Hindlimb muscle (tissue), 1 donor: ENCODE data around the gene PGP. TPM values are rescaled to one million over a fixed set of nuclear protein-coding genes. Genes with fewer than 3 reads are reported as not detected.

ENCODE experiments used
- polyA plus RNA-seq: library from polyadenylated mRNA; unstranded; fragments of 120-200 nt; gene quantifications from one replicate; pipeline ENCODE4 v1.2.1, GENCODE V29; 2013; ENCODE audit not compliant: insufficient read length

The PGP gene
- polyA plus RNA-seq, 1 donor, result 15.7 TPM

Other genes with a start within 250 kb of the PGP start
- gene RNF151, start 248.0 kb downstream of the PGP start, polyA plus RNA-seq, result not detected
- gene TBL3, start 242.8 kb downstream of the PGP start, polyA plus RNA-seq, result 34.3 TPM
- gene NOXO1, start 233.4 kb downstream of the PGP start, polyA plus RNA-seq, result 1.3 TPM
- 20.2 TPM for gene GFER, start 230.6 kb downstream of the PGP start, polyA plus RNA-seq
- gene SYNGR3, start 224.9 kb downstream of the PGP start, polyA plus RNA-seq, result 2.1 TPM
- 32.1 TPM for gene ZNF598, start 205.0 kb downstream of the PGP start, polyA plus RNA-seq
- gene NPW, start 195.1 kb downstream of the PGP start, polyA plus RNA-seq, result 0.72 TPM
- gene NHERF2, start 187.9 kb downstream of the PGP start, polyA plus RNA-seq, result 47.8 TPM
- gene NTHL1, start 167.0 kb downstream of the PGP start, polyA plus RNA-seq, result 13.5 TPM
- gene TSC2, start 166.9 kb downstream of the PGP start, polyA plus RNA-seq, result 92.4 TPM
- 181 TPM for gene PKD1, start 78.9 kb downstream of the PGP start, polyA plus RNA-seq
- gene RAB26, start 66.2 kb downstream of the PGP start, polyA plus RNA-seq, result 0.92 TPM
- gene TRAF7, start 59.1 kb downstream of the PGP start, polyA plus RNA-seq, result 46.7 TPM
- 3.1 TPM for gene CASKIN1, start 18.2 kb downstream of the PGP start, polyA plus RNA-seq
- gene MLST8, start 9.4 kb downstream of the PGP start, polyA plus RNA-seq, result 41.0 TPM
- 7.8 TPM for gene BRICD5, start 4.0 kb downstream of the PGP start, polyA plus RNA-seq
- 16.4 TPM for gene E4F1, start 8.8 kb upstream of the PGP start, polyA plus RNA-seq
- 1.1 TPM for gene DNASE1L2, start 21.6 kb upstream of the PGP start, polyA plus RNA-seq
- gene ECI1, start 36.7 kb upstream of the PGP start, polyA plus RNA-seq, result 65.3 TPM
- 183 TPM for gene RNPS1, start 53.3 kb upstream of the PGP start, polyA plus RNA-seq
- gene ABCA3, start 125.9 kb upstream of the PGP start, polyA plus RNA-seq, result 18.4 TPM
- 7.0 TPM for gene CCNF, start 214.6 kb upstream of the PGP start, polyA plus RNA-seq
- gene TEDC2, start 245.3 kb upstream of the PGP start, polyA plus RNA-seq, result 5.6 TPM